AG09309 (cell line): Measurements from ENCODE around the gene IER5L.

Experiments used
- DNase-seq: peaks from one replicate; pipeline ENCODE4 v3.0.0-alpha.2; 2010; ENCODE audit warnings: low read depth
- H3K4me3 ChIP-seq: 2 replicates; pipeline ENCODE4 v1.5.1; 2011; ENCODE audit warnings: mild to moderate bottlenecking, low read depth, low read length, moderate library complexity; ENCODE audit not compliant: control insufficient read depth
- TF ChIP-seq, protein P1 (sequence below): IDR thresholded peaks from 2 replicates; pipeline ENCODE4 v1.5.1; 2011; ENCODE audit warnings: mild to moderate bottlenecking, low read depth, low read length, inconsistent platforms; ENCODE audit not compliant: insufficient read depth, control insufficient read depth; ENCODE audit errors: missing control alignments

Gene IER5L

DNA sequence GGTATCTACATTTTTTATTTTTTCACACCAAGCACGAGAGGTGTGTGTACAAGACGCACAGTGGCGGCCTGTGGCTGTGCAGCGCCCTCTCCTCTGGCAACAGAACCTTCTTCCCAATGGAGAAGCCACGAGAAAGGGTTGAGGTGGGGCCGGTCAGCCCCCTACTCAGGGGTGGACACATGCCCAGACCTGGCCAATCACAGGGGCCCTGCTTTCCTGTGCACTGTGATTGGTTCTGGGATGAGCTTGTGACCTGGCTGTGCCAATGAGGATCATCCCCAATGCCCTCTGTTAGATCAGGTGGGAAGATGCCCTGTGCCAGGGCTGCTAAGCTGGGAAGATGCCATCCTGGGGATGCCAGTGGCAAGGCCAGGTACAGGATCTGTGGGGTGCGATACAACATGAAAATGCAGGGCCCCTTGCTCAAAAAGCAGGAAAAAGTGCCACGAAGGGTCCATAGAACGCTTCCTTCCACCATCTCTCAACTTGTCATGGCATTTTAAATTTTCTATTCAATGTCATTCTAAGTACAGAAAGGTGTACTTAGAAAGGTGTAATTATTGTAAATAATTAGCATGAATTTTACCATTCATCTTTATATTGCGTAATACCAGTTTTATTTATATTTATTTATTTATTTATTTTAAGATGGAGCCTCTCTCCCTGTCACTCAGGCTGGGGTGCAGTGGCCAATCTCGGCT lies 15.4 kb downstream of the IER5L start:
- TF ChIP-seq, protein P1, sequence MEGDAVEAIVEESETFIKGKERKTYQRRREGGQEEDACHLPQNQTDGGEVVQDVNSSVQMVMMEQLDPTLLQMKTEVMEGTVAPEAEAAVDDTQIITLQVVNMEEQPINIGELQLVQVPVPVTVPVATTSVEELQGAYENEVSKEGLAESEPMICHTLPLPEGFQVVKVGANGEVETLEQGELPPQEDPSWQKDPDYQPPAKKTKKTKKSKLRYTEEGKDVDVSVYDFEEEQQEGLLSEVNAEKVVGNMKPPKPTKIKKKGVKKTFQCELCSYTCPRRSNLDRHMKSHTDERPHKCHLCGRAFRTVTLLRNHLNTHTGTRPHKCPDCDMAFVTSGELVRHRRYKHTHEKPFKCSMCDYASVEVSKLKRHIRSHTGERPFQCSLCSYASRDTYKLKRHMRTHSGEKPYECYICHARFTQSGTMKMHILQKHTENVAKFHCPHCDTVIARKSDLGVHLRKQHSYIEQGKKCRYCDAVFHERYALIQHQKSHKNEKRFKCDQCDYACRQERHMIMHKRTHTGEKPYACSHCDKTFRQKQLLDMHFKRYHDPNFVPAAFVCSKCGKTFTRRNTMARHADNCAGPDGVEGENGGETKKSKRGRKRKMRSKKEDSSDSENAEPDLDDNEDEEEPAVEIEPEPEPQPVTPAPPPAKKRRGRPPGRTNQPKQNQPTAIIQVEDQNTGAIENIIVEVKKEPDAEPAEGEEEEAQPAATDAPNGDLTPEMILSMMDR = no peak
- no peak overlapping the region for H3K4me3 ChIP-seq
- DNase-seq = no peak

DNA sequence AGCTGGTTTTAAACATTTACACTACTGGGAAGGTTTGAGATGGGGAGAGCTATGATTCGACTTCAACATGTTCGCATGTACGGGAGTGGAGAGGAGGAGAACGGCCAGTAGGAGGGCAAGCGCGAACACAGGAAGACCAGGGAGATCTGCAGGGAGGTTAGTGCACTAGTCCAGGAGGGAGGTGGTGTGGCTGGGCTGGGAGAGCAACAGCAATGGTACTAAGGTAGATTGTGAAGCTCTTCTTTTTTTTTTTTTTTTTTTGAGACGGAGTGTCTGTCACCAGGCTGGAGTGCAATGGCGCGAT lies 16.6 kb downstream of the IER5L start:
- DNase-seq = no peak
- H3K4me3 ChIP-seq = no peak overlapping the region
- TF ChIP-seq, protein P1 = no peak

DNA sequence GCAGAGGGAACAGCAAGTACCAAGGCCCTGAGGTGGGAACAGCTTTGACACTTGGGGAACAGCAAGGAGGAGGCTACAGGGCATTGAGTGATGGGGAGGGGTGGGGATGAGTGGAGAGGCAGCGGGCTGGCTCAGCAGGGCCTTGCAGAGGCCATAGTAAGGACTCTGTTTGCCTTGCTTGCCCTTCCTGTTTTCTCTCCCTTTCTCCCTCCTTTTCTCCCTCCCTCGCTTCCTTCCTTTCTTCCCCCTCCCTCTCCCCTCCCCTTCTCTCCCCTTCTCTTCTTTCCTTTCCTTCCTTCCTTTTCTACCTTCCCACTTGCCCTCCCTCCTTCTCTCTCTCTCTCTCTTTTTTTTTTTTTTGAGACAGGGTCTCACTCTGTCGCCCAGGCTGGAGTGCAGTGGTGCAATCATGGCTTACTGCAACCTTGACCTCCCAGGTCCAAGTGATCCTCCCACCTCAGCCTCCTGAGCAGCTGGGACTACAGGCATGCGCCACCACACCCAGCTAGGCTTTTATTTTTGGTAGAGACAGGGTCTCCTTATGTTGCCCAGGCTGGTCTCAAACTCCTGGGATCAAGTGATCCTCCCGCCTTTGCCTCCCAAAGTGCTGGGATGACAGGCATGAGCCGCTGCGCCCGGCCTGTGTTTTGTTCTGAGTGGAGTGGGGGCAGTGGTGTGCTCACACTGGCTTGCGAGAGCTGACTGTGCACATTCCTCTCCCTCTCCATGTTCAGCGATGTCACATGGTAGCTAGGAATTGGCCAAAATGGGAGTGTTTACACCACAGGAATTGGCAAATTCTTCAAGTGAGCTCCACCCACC lies 17.1 kb downstream of the IER5L start:
- H3K4me3 ChIP-seq = no peak overlapping the region
- TF ChIP-seq, protein P1 = no peak
- no peak for DNase-seq

DNA sequence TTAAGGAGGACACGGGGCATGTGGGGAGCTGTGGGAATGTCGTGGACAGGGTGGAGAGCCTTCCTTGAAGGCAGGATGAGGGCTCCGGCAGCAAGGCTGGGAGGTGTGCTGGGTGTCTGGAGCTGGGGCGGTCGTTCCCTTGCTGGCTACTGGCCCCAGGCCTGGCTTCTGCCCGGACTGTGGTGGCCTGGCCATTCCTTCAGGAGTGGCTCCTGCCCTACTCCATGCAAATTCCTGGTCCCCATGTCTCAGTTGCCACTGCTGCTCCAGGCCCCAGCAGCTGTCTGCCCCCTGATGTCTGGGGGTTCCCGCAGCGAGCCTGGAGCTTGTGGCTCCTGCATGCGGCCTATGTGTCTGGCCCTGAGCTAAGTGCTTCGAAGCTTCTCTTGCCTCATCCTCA lies 21.9 kb downstream of the IER5L start:
- no peak for DNase-seq
- no peak overlapping the region for H3K4me3 ChIP-seq
- TF ChIP-seq, protein P1 = no peak

DNA sequence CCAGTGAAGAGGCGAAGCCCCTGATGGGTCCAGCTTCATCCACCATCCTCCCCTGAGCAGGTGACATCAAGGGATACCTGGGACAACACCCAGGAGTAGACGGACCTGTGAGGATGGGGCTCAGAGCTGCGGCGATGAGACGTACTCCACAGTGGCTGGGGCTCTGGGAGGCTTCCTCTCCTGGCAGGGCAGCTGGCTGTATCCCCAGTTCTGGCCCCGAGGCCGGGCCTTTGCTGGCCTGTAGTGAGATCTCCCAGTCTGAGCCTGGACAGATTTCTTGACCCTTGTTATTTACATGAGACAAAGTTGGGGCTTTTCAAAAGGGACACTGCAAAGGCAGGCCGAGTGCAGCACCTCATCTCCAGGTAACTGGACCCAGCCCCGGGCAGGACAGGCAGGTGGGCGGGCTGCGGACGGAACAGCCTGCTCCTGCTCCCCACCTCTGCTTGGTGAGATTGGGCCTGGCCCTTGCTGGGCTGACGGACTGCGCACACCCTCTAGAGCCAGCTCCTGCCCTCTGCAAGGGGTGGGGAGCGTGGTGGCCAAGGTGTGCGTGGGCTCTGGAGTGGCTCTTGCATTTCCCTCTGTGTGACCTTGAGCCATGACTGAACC lies 23.1 kb downstream of the IER5L start:
- H3K4me3 ChIP-seq = no peak overlapping the region
- TF ChIP-seq, protein P1 = no peak
- DNase-seq = no peak

DNA sequence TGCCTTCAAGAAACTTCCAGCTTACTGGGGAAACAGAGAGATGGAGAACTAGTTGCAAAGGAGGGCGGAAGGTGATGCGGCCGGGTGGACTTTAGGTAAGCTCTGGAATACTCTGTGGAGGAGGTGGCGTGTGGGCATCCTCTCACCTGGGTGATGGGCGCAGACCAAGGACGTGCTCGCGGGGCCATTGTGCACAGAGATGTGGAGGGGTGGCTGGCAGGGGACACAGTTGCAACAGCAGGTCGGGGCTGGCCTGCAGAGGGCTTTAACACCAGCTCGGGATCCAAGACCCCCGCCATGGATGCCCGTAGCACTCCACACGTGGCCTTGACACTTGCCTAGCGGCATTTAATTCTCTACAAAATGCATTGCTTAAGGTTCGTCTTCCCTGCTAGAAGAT lies 26.6 kb downstream of the IER5L start:
- DNase-seq = no peak
- no peak overlapping the region for H3K4me3 ChIP-seq
- TF ChIP-seq, protein P1 = no peak
